GM12891 (cell line): ENCODE results near the gene AADACL2.

Source experiments
- DNase-seq: peaks from one replicate; pipeline ENCODE4 v3.0.0; 2011; ENCODE audit warnings: low spot score; ENCODE audit not compliant: insufficient read length
- FAIRE-seq: peaks from 2 replicates; lab custom pipeline; 2011; peaks lifted over from hg19 to GRCh38; lab: Jason Lieb, UNC
- PAX5 ChIP-seq: IDR thresholded peaks from 2 replicates; pipeline ENCODE4 v1.6.1; 2011; ENCODE audit warnings: low read length, moderate library complexity, mild to moderate bottlenecking; ENCODE audit not compliant: insufficient read depth, severe bottlenecking
- POLR2A ChIP-seq: IDR thresholded peaks from 2 replicates; pipeline ENCODE4 v1.6.1; 2011; ENCODE audit warnings: low read depth, low read length, control low read depth
- POLR2AphosphoS5 ChIP-seq: IDR thresholded peaks from 2 replicates; pipeline ENCODE4 v1.6.1; 2011; ENCODE audit warnings: low read depth, low read length, control low read depth
- POU2F2 ChIP-seq: IDR thresholded peaks from 2 replicates; pipeline ENCODE4 v1.6.1; 2011; ENCODE audit warnings: low read depth, mild to moderate bottlenecking, control low read depth, low read length, moderate library complexity
- SPI1 ChIP-seq: IDR thresholded peaks from 2 replicates; pipeline ENCODE4 v1.6.1; 2011; ENCODE audit warnings: low read depth, low read length, control low read depth
- TAF1 ChIP-seq: IDR thresholded peaks from 2 replicates; pipeline ENCODE4 v1.6.1; 2011; ENCODE audit warnings: low read depth, low read length, control low read depth

Gene AADACL2

GRCh38 chr3:151796105-151796680 is 62.5 kb downstream of the AADACL2 start:
- DNase-seq: no peak
- no peak for TF ChIP-seq TAF1
- TF ChIP-seq POLR2AphosphoS5: no peak
- TF ChIP-seq POU2F2: no peak
- TF ChIP-seq POLR2A: no peak
- TF ChIP-seq SPI1: no peak
- no peak for TF ChIP-seq PAX5
- FAIRE-seq: no peak

DNA sequence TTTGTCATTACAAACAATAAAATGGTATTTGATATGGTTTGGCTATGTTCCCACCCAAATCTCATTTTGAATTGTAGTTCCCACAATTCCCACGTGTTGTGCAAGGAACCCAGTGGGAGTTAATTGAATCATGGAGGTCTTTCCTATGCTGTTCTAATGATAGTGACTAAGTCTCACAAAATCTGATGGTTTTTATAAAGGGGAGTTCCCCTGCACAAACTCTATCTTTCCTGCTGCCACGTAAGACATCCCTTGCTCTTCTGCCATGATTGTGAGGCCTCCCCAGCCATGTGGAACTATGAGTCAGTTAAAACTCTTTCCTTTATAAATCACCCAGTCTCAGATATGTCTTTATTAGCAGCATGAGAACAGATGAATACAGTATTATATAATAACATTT is 64.7 kb downstream of the AADACL2 start:
- no peak for FAIRE-seq
- DNase-seq: no peak
- TF ChIP-seq SPI1 (no peak), POLR2A (no peak), POU2F2 (no peak), TAF1 (no peak), POLR2AphosphoS5 (no peak), PAX5 (no peak)

DNA sequence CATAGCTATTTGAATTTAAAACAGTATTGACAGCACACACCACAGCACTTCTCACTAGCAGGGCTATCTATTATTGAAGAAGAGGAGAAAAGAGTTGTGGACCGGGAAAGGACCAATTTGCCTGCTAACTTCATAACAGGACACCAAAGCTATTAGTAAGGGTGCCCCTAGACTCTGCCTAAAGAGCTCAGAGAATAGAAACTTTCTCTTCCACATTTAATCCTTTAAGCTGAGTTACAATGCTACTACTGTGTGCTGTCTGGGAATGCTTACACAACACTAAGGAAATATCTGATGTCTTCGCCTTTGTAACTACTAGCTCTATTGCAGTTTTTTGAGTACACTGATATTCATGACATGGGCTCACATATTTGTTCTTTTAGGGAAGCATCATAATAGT is 66.7 kb downstream of the AADACL2 start:
- DNase-seq (no peak), FAIRE-seq (no peak)
- TF ChIP-seq POLR2AphosphoS5 (no peak), TAF1 (no peak), SPI1 (no peak)

DNA sequence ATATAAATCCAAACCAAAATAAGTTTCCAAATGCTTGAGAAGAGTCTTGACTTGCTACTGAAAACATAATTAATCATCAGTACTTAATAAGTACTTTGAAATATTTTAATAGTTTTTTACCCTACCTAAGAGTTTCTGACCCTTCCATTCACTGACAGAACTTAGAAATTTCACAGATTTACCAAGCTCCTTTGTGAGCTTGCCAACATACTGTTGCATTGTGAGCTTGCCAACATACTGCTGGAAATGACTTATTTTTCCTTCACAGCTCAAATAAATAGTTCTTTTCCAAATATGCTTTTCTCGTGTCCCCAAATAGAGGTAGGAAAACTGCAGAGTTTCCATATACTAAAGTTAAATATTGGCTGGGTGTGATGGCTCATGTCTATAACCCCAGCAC is 70.5 kb downstream of the AADACL2 start:
- TF ChIP-seq POLR2AphosphoS5 (no peak), PAX5 (no peak), TAF1 (no peak), POLR2A (no peak), POU2F2 (no peak), SPI1 (no peak)
- FAIRE-seq: no peak
- DNase-seq: no peak

DNA sequence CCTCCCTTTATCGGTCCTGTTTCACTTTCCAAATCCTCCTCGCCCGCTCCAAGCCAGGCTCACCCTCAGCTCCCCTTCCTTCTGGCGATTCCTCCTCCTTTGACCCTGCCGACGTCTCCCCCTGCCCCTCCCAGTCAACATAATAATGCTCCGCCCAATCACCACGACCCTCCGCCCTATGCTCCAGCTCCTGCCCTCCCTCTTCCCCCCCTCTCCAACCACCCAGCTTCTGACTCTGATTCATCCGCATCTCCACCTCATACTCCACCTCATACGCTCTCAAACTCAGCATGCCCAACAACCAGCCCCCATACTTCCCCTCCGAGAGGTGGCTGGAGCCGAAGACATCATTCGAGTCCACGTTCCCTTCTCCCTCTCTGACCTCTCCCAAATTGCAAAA is 73.1 kb downstream of the AADACL2 start:
- TF ChIP-seq PAX5: no peak
- no peak for TF ChIP-seq POLR2AphosphoS5
- DNase-seq (no peak), FAIRE-seq (no peak)
